H1 (cell line): ENCODE results near the gene RPS19. TPM values are rescaled to one million over a fixed set of nuclear protein-coding genes. Genes with fewer than 3 reads are reported as not detected.

Experiments used
- CHD2 ChIP-seq: IDR thresholded peaks from 2 replicates; pipeline ENCODE4 v1.6.1; 2012; ENCODE audit warnings: low read length, improper control_type of control experiment
- CHD7 ChIP-seq: fragments of 300-600 bp; sonication (generic); IDR thresholded peaks from 2 replicates; pipeline ENCODE4 v1.7.1; 2012; ENCODE audit warnings: low read length, moderate library complexity, mild to moderate bottlenecking, inconsistent platforms; ENCODE audit not compliant: insufficient replicate concordance
- MAFK ChIP-seq: IDR thresholded peaks from 2 replicates; pipeline ENCODE4 v1.6.1; 2012; ENCODE audit warnings: low read depth, mild to moderate bottlenecking, improper control_type of control experiment, low read length
- POLR2A ChIP-seq, 2 experiments: IDR thresholded peaks; 1 replicate in 1 of 2; 2 replicates in 1 of 2; pipeline ENCODE4 v1.6.1; 2011; ENCODE audit warnings: low read depth in 2 of 2, low read length in 2 of 2, mild to moderate bottlenecking in 2 of 2; ENCODE audit errors: control extremely low read depth in 1 of 2
- POLR2AphosphoS5 ChIP-seq: IDR thresholded peaks from 2 replicates; pipeline ENCODE4 v1.6.1; 2011; ENCODE audit warnings: low read depth, low read length
- RBBP5 ChIP-seq: IDR thresholded peaks from 2 replicates; pipeline ENCODE4 v1.7.1; 2012; ENCODE audit warnings: low read depth, mild to moderate bottlenecking, inconsistent platforms, low read length, moderate library complexity, borderline replicate concordance
- SP2 ChIP-seq: IDR thresholded peaks from 2 replicates; pipeline ENCODE4 v1.6.1; 2012; ENCODE audit warnings: mild to moderate bottlenecking, low read length, inconsistent platforms
- polyA plus RNA-seq, 7 experiments: library from polyadenylated mRNA; depleted of rRNA in 3 of 7; stranded (reverse) in 5 of 7; unstranded in 2 of 7; fragments of >200 nt in 5 of 7; fragments of 200-250 nt in 2 of 7; gene quantifications; 1 replicate in 5 of 7; 2 replicates in 1 of 7; 4 replicates in 1 of 7; pipeline versions ENCODE4 v1.2.1 to v1.2.3, GENCODE V29; 2011 to 2013; ENCODE audit warnings: missing spikeins in 2 of 7, mixed read lengths in 2 of 7
- total RNA-seq: library from RNA; stranded (reverse); fragmentation: NEBNext Ultra II Directional; extraction: Animal tissue kit (Norgen Biotek cat#: 25700); gene quantifications from 2 replicates; pipeline ENCODE4 v1.2.1, GENCODE V29; 2021

RPS19 gene
- total and polyA plus RNA-seq, 2 of the 8 experiments (the other 6 are each of a cell fraction or from before 2014, with no cell fraction given) = 2,817 to 5,751 TPM

- TF ChIP-seq CHD7 (no peak), MAFK (no peak), POLR2AphosphoS5 (no peak), POLR2A (IDR thresholded peaks at IDR 0.05; ENCODE audit: control extremely low read depth in 1 of 2, low read depth in 2 of 2, low read length in 2 of 2) (no peak), SP2 (no peak), RBBP5 (no peak), CHD2 (no peak)
These were observed 46.2 kb downstream of the RPS19 start (continued) for GRCh38 chr19:41906271-41906670.
